Endothelial cell of umbilical vein (primary cell): ENCODE data around the gene CD53. TPM values are rescaled to one million over a fixed set of nuclear protein-coding genes. Genes with fewer than 3 reads are reported as not detected.

ENCODE experiments used
- BruUV-seq: library from RNA; stranded (reverse); fragments of 400-500 nt; replicated peaks from 2 replicates; lab custom pipeline; 2021; lab: Mats Ljungman, UMichigan
- CTCF ChIA-PET: fragments of 300-600, 350-600 bp; sonication (Branson Sonifier 250); formaldehyde crosslinking; loops from one replicate; lab custom pipeline; 2021; ENCODE audit warnings: antibody characterized with exemption, inconsistent platforms; lab: Charles Lee
- POLR2A ChIA-PET: fragments of 300-600, 350-600 bp; sonication (Branson Sonifier 250); formaldehyde crosslinking; loops from one replicate; lab custom pipeline; 2021; ENCODE audit warnings: antibody characterized with exemption, inconsistent platforms; lab: Charles Lee
- DNase-seq: peaks from one replicate; pipeline ENCODE4 v3.0.0-alpha.2; 2011; ENCODE audit warnings: low read depth, low spot score
- FAIRE-seq: peaks from 2 replicates; lab custom pipeline; 2011; peaks lifted over from hg19 to GRCh38; lab: Jason Lieb, UNC
- H2AFZ ChIP-seq: 2 replicates; pipeline ENCODE4 v1.6.0; 2012; ENCODE audit warnings: low read depth, low read length, control low read depth, inconsistent platforms
- H3K27ac ChIP-seq: 2 replicates; pipeline ENCODE4 v1.5.1; 2011; ENCODE audit warnings: low read depth, mild to moderate bottlenecking, control low read depth, low read length, moderate library complexity; ENCODE audit not compliant: insufficient read depth
- H3K27me3 ChIP-seq, 2 experiments: 2 replicates each; pipeline versions ENCODE4 v1.6.0 to v1.6.1; 2011; ENCODE audit warnings: low read length in 2 of 2, mixed read lengths in 1 of 2; ENCODE audit not compliant: control insufficient read depth in 2 of 2, insufficient read depth in 2 of 2
- H3K36me3 ChIP-seq, 2 experiments: 2 replicates in 1 of 2; 3 replicates in 1 of 2; pipeline ENCODE4 v1.5.1; 2011; ENCODE audit warnings: low read length in 2 of 2, mild to moderate bottlenecking in 1 of 2, moderate library complexity in 1 of 2; ENCODE audit not compliant: control insufficient read depth in 2 of 2, insufficient read depth in 2 of 2; ENCODE audit errors: extremely low read depth in 1 of 2
- H3K4me1 ChIP-seq: 3 replicates; pipeline ENCODE4 v1.5.1; 2011; ENCODE audit warnings: mild to moderate bottlenecking, low read length; ENCODE audit not compliant: control insufficient read depth, insufficient read depth; ENCODE audit errors: extremely low read depth
- H3K4me2 ChIP-seq: 2 replicates; pipeline ENCODE4 v1.6.1; 2011; ENCODE audit warnings: low read length, control low read depth, mixed read lengths; ENCODE audit not compliant: insufficient read depth
- H3K4me3 ChIP-seq, 3 experiments: fragments of 200-600 bp in 1 of 3; sonication (generic), shearing (Covaris generic) in 1 of 3; replicated peaks in 1 of 3; 2 replicates each; pipeline ENCODE4 v1.5.1; 2011 to 2016; ENCODE audit warnings: control low read depth in 3 of 3, low read length in 3 of 3, mild to moderate bottlenecking in 2 of 3, inconsistent platforms in 1 of 3, low read depth in 1 of 3, moderate library complexity in 1 of 3; ENCODE audit not compliant: insufficient read depth in 1 of 3
- H3K79me2 ChIP-seq: 2 replicates; pipeline ENCODE4 v1.6.0; 2012; ENCODE audit warnings: low read length, inconsistent platforms; ENCODE audit not compliant: control insufficient read depth, insufficient read depth
- H3K9ac ChIP-seq: replicated peaks from 2 replicates; pipeline ENCODE3; 2011; ENCODE audit warnings: low read length, control low read depth; ENCODE audit not compliant: insufficient read depth; ENCODE audit errors: extremely low read depth
- H3K9me1 ChIP-seq: replicated peaks from 3 replicates; pipeline ENCODE4 v1.6.0; 2011; ENCODE audit warnings: mild to moderate bottlenecking, low read length; ENCODE audit not compliant: control insufficient read depth, insufficient read depth; ENCODE audit errors: extremely low read depth
- H3K9me3 ChIP-seq: replicated peaks from 2 replicates; pipeline ENCODE4 v1.5.1; 2012; ENCODE audit warnings: low read length, inconsistent platforms; ENCODE audit not compliant: control insufficient read depth, insufficient read depth
- H4K20me1 ChIP-seq: replicated peaks from 2 replicates; pipeline ENCODE3; 2011; ENCODE audit warnings: mild to moderate bottlenecking, low read length; ENCODE audit not compliant: control insufficient read depth, insufficient read depth; ENCODE audit errors: extremely low read depth
- CTCF ChIP-seq, 2 donors: IDR thresholded peaks; 1 replicate in 1 of 2; 2 replicates in 1 of 2; pipeline ENCODE4 v1.5.1; 2011; ENCODE audit warnings: low read length in 2 of 2, mild to moderate bottlenecking in 2 of 2, moderate library complexity in 2 of 2, control low read depth in 1 of 2, inconsistent platforms in 1 of 2, low read depth in 1 of 2; ENCODE audit not compliant: insufficient read depth in 1 of 2; ENCODE audit errors: extremely low read depth in 1 of 2
- EZH2 ChIP-seq: IDR thresholded peaks from 2 replicates; pipeline ENCODE4 v1.6.1; 2012; ENCODE audit warnings: borderline replicate concordance, low read depth, mild to moderate bottlenecking, moderate library complexity, low read length, inconsistent platforms; ENCODE audit not compliant: severe bottlenecking
- FOS ChIP-seq: IDR thresholded peaks from 2 replicates; pipeline ENCODE4 v1.6.1; 2011; ENCODE audit warnings: mild to moderate bottlenecking, low read length, moderate library complexity, borderline replicate concordance; ENCODE audit not compliant: insufficient read depth
- GATA2 ChIP-seq: IDR thresholded peaks from 2 replicates; pipeline ENCODE4 v1.7.0; 2011; ENCODE audit warnings: low read depth, mild to moderate bottlenecking, moderate library complexity, mixed read lengths, low read length; ENCODE audit not compliant: insufficient read length, insufficient read depth
- JUN ChIP-seq: IDR thresholded peaks from 2 replicates; pipeline ENCODE4 v1.6.1; 2011; ENCODE audit warnings: borderline replicate concordance, low read depth; ENCODE audit not compliant: insufficient read length, insufficient read depth
- MYC ChIP-seq: IDR thresholded peaks from one replicate; pipeline ENCODE4 v1.6.1; 2011; ENCODE audit warnings: mild to moderate bottlenecking, low read depth, low read length
- POLR2A ChIP-seq: IDR thresholded peaks from 2 replicates; pipeline ENCODE4 v1.6.1; 2012; ENCODE audit warnings: low read depth, mild to moderate bottlenecking, control low read depth, low read length
- POLR2AphosphoS5 ChIP-seq: IDR thresholded peaks from 2 replicates; pipeline ENCODE4 v1.6.1; 2012; ENCODE audit warnings: low read depth, mild to moderate bottlenecking, control low read depth, low read length, moderate library complexity; ENCODE audit not compliant: insufficient read depth
- dilution Hi-C: fragments of 300-500 bp; cut with MboI; formaldehyde crosslinking; loops from one replicate; pipeline ENCODE4 v1.15.0; 2019; ENCODE audit warnings: low sequenced_read_pairs; ENCODE audit not compliant: extremely low pct_ligation_motif_present
- intact Hi-C: fragments of 100-400 bp; cut with micrococcal nuclease; formaldehyde crosslinking; loops from one replicate; pipeline ENCODE4 v1.10.0; 2022
- polyA plus RNA-seq, 4 experiments: library from polyadenylated mRNA; depleted of rRNA in 3 of 4; stranded (reverse) in 3 of 4; unstranded in 1 of 4; fragments of >200 nt; gene quantifications; 2 replicates each; pipeline versions ENCODE4 v1.2.1 to v1.2.3, GENCODE V29; 2011 to 2012; ENCODE audit warnings: missing spikeins in 1 of 4
- total RNA-seq: library from RNA; stranded (reverse); gene quantifications from 2 replicates; pipeline ENCODE4 v1.2.3, GENCODE V29; 2021
- TF ChIP-seq, protein P1 (sequence below): IDR thresholded peaks from 2 replicates; pipeline ENCODE4 v1.6.1; 2011; ENCODE audit not compliant: insufficient read depth, insufficient read length

The CD53 gene
- total and polyA plus RNA-seq, 2 donors (not counting 3 experiments of a cell fraction or from before 2014, with no cell fraction given): 0.35 TPM; not detected in 1

- no peak overlapping the region for H3K4me2 ChIP-seq
- H3K79me2 ChIP-seq: no peaks in the 10 kb centered on the region
- no peaks in the 10 kb centered on the region for H3K27me3 ChIP-seq
- no peak overlapping the region for H3K4me3 ChIP-seq
- H3K9me3 ChIP-seq: no peaks in the 10 kb centered on the region
- intact Hi-C loops (no loop called here), dilution Hi-C loops (no loop called here)
- no peaks in the 10 kb centered on the region for H3K9me1 ChIP-seq
- no peaks in the 10 kb centered on the region for H4K20me1 ChIP-seq
- no peaks in the 10 kb centered on the region for H3K4me1 ChIP-seq
- FAIRE-seq: no peak
- H3K36me3 ChIP-seq: no peaks in the 10 kb centered on the region
- no peak for TF ChIP-seq EZH2
- no peak for TF ChIP-seq FOS
- TF ChIP-seq CTCF (IDR thresholded peaks at IDR 0.05; ENCODE audit: extremely low read depth in 1 of 2, insufficient read depth in 1 of 2, low read depth in 1 of 2, low read length in 2 of 2): no peak
- TF ChIP-seq, protein P1, sequence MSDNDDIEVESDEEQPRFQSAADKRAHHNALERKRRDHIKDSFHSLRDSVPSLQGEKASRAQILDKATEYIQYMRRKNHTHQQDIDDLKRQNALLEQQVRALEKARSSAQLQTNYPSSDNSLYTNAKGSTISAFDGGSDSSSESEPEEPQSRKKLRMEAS: no peak
- no peak for TF ChIP-seq MYC
- no peak for TF ChIP-seq POLR2AphosphoS5
- TF ChIP-seq GATA2: no peak
- no peak for TF ChIP-seq JUN
- TF ChIP-seq POLR2A: no peak
- CTCF ChIA-PET: no interaction called here
- BruUV-seq: no TSS peak
- H3K9ac ChIP-seq: no peak overlapping the region
- DNase-seq: no peak
- POLR2A ChIA-PET: no interaction called here
- no peak overlapping the region for H2AFZ ChIP-seq
- no peak overlapping the region for H3K27ac ChIP-seq
Observed at GRCh38 chr1:110893908-110894490, 21.1 kb downstream of the CD53 start.
